ENCODE data around the gene SMCR8.

GRCh38 chr17:18314059-18314730 is 898 bp upstream of the SMCR8 start:
- TF ChIP-seq POLR2AphosphoS5 (IDR thresholded peaks at IDR 0.05; ENCODE audit: borderline replicate concordance, low read depth, low read length) (no peak), EZH2 (IDR thresholded peaks at IDR 0.05) (no peak), FOXP2 (optimal IDR thresholded peaks at IDR 0.05; ENCODE audit: control extremely low read depth, extremely low read length, insufficient read depth) (no peak)

Data from SK-N-MC (cell line).